H1 (cell line): Measurements from ENCODE around the gene LIMK2. TPM values are rescaled to one million over a fixed set of nuclear protein-coding genes. Genes with fewer than 3 reads are reported as not detected.

Source experiments
- CTCF ChIA-PET: fragments of 300-600 bp; sonication (Branson Sonifier 250); formaldehyde crosslinking; loops from one replicate; lab custom pipeline; 2021; ENCODE audit not compliant: partially characterized antibody; lab: Charles Lee
- POLR2A ChIA-PET: fragments of 300-600 bp; sonication (Branson Sonifier 250); formaldehyde crosslinking; loops from one replicate; lab custom pipeline; 2021; ENCODE audit warnings: inconsistent platforms; ENCODE audit not compliant: partially characterized antibody; lab: Charles Lee
- DNase-seq, 2 experiments: peaks; one replicate each; pipeline versions ENCODE4 v3.0.0 to v3.0.0-alpha.2; 2010 to 2022; ENCODE audit warnings: low spot score in 2 of 2, low read depth in 1 of 2, mixed read lengths in 1 of 2
- FAIRE-seq: peaks from 2 replicates; lab custom pipeline; 2011; peaks lifted over from hg19 to GRCh38; lab: Jason Lieb, UNC
- H2AFZ ChIP-seq: 2 replicates; pipeline ENCODE4 v1.8.1; 2012; ENCODE audit warnings: low read length, inconsistent platforms
- H2AK5ac ChIP-seq: 2 replicates; pipeline ENCODE4 v1.6.1; 2013; ENCODE audit warnings: low read depth, low read length
- H2BK120ac ChIP-seq: replicated peaks from 2 replicates; pipeline ENCODE3; 2013; ENCODE audit warnings: low read depth, low read length, inconsistent platforms
- H2BK12ac ChIP-seq: 2 replicates; pipeline ENCODE4 v1.6.1; 2013; ENCODE audit warnings: low read depth, low read length
- H2BK15ac ChIP-seq: 2 replicates; pipeline ENCODE4 v1.6.1; 2013; ENCODE audit warnings: low read length
- H2BK20ac ChIP-seq: 2 replicates; pipeline ENCODE4 v1.6.1; 2013; ENCODE audit warnings: low read length
- H2BK5ac ChIP-seq: 2 replicates; pipeline ENCODE4 v1.6.1; 2013; ENCODE audit warnings: low read depth, low read length
- H3K14ac ChIP-seq: 2 replicates; pipeline ENCODE4 v1.6.1; 2013; ENCODE audit warnings: inconsistent platforms; ENCODE audit not compliant: insufficient read length
- H3K18ac ChIP-seq: 2 replicates; pipeline ENCODE4 v1.6.1; 2013; ENCODE audit warnings: low read length; ENCODE audit errors: extremely low read depth
- H3K23ac ChIP-seq: 2 replicates; pipeline ENCODE4 v1.6.1; 2013; ENCODE audit warnings: inconsistent platforms; ENCODE audit not compliant: insufficient read length
- H3K23me2 ChIP-seq: 2 replicates; pipeline ENCODE4 v1.6.1; 2013; ENCODE audit warnings: low read depth, low read length
- H3K27ac ChIP-seq: 2 replicates; pipeline ENCODE4 v1.6.1; 2011; ENCODE audit warnings: low read depth, low read length, inconsistent platforms
- H3K27me3 ChIP-seq, 4 experiments: replicated peaks in 1 of 4; 1 replicate in 1 of 4; 2 replicates in 3 of 4; pipeline versions ENCODE4 v1.6.1 to v1.8.1; 2011 to 2013; ENCODE audit warnings: low read length in 3 of 4, mild to moderate bottlenecking in 3 of 4, inconsistent platforms in 2 of 4, mixed read lengths in 2 of 4, moderate library complexity in 1 of 4; ENCODE audit not compliant: control insufficient read depth in 3 of 4, insufficient read depth in 3 of 4; ENCODE audit errors: extremely low read depth in 1 of 4
- H3K36me3 ChIP-seq, 4 experiments: 2 replicates each; pipeline versions ENCODE4 v1.6.1 to v1.8.1; 2011 to 2013; ENCODE audit warnings: mild to moderate bottlenecking in 4 of 4, low read length in 3 of 4, moderate library complexity in 2 of 4, control low read depth in 1 of 4, inconsistent platforms in 1 of 4; ENCODE audit not compliant: insufficient read depth in 4 of 4, control insufficient read depth in 2 of 4
- H3K4ac ChIP-seq: replicated peaks from 2 replicates; pipeline ENCODE3; 2013; ENCODE audit warnings: low read length, low read depth, mixed read lengths, inconsistent platforms; ENCODE audit not compliant: insufficient read length
- H3K4me1 ChIP-seq, 4 experiments: replicated peaks in 1 of 4; 1 replicate in 1 of 4; 2 replicates in 3 of 4; pipeline versions ENCODE4 v1.6.1 to v1.8.1; 2011 to 2013; ENCODE audit warnings: low read length in 3 of 4, inconsistent platforms in 2 of 4, mixed read lengths in 1 of 4; ENCODE audit not compliant: insufficient read depth in 4 of 4, control insufficient read depth in 3 of 4
- H3K4me2 ChIP-seq, 2 experiments: 2 replicates each; pipeline versions ENCODE4 v1.6.1 to v1.8.1; 2011 to 2013; ENCODE audit warnings: low read depth in 2 of 2, low read length in 2 of 2, control low read depth in 1 of 2, inconsistent platforms in 1 of 2, mild to moderate bottlenecking in 1 of 2; ENCODE audit not compliant: insufficient read depth in 1 of 2
- H3K4me3 ChIP-seq, 4 experiments: fragments of 200-600, 300-600 bp in 1 of 4; sonication (generic), shearing (Covaris generic), sonication (Bioruptor Twin) in 1 of 4; 2 replicates each; pipeline versions ENCODE4 v1.5.1 to v1.8.1; 2011 to 2016; ENCODE audit warnings: low read length in 4 of 4, low read depth in 3 of 4, control low read depth in 2 of 4, inconsistent platforms in 2 of 4, mild to moderate bottlenecking in 2 of 4, mixed read lengths in 1 of 4, moderate library complexity in 1 of 4; ENCODE audit not compliant: insufficient read depth in 2 of 4; ENCODE audit errors: extremely low read depth in 1 of 4
- H3K56ac ChIP-seq: replicated peaks from 2 replicates; pipeline ENCODE3; 2013; ENCODE audit warnings: low read depth, mild to moderate bottlenecking, mixed read lengths, low read length, inconsistent platforms; ENCODE audit not compliant: insufficient read length
- H3K79me1 ChIP-seq: 2 replicates; pipeline ENCODE4 v1.6.1; 2013; ENCODE audit warnings: low read depth, low read length, control low read depth
- H3K79me2 ChIP-seq, 2 experiments: 2 replicates each; pipeline versions ENCODE4 v1.6.1 to v1.8.1; 2012 to 2013; ENCODE audit warnings: low read length in 2 of 2, mild to moderate bottlenecking in 2 of 2, inconsistent platforms in 1 of 2; ENCODE audit not compliant: insufficient read depth in 2 of 2, control insufficient read depth in 1 of 2
- H3K9ac ChIP-seq, 4 experiments: replicated peaks in 1 of 4; 1 replicate in 1 of 4; 2 replicates in 3 of 4; pipeline versions ENCODE4 v1.6.1 to v1.8.1; 2011 to 2013; ENCODE audit warnings: low read depth in 3 of 4, low read length in 3 of 4, control low read depth in 2 of 4, mild to moderate bottlenecking in 2 of 4, moderate library complexity in 2 of 4, inconsistent platforms in 1 of 4; ENCODE audit errors: extremely low read depth in 1 of 4
- H3K9me3 ChIP-seq, 2 experiments: 2 replicates each; pipeline versions ENCODE4 v1.6.1 to v1.8.1; 2012 to 2013; ENCODE audit warnings: mild to moderate bottlenecking in 2 of 2, moderate library complexity in 2 of 2, control low read depth in 1 of 2, inconsistent platforms in 1 of 2, low read depth in 1 of 2, low read length in 1 of 2, mixed read lengths in 1 of 2; ENCODE audit not compliant: insufficient read depth in 2 of 2
- H4K20me1 ChIP-seq, 2 experiments: replicated peaks in 1 of 2; 2 replicates each; pipeline versions ENCODE3 to v1.8.1; 2011 to 2013; ENCODE audit warnings: inconsistent platforms in 2 of 2, low read length in 2 of 2, mild to moderate bottlenecking in 1 of 2; ENCODE audit not compliant: insufficient read depth in 2 of 2, control insufficient read depth in 1 of 2
- H4K5ac ChIP-seq: 2 replicates; pipeline ENCODE4 v1.6.1; 2013; ENCODE audit warnings: low read length, low read depth, mixed read lengths, inconsistent platforms; ENCODE audit not compliant: insufficient read length
- H4K8ac ChIP-seq: 2 replicates; pipeline ENCODE4 v1.8.0; 2013; ENCODE audit warnings: mild to moderate bottlenecking, moderate library complexity, low read length, inconsistent platforms; ENCODE audit not compliant: insufficient read depth; ENCODE audit errors: extremely low read depth
- H4K91ac ChIP-seq: replicated peaks from 2 replicates; pipeline ENCODE3; 2013; ENCODE audit warnings: low read length, mixed read lengths, inconsistent platforms; ENCODE audit not compliant: insufficient read length
- SIX5 ChIP-seq: IDR thresholded peaks from 2 replicates; pipeline ENCODE4 v1.6.1; 2011; ENCODE audit warnings: mild to moderate bottlenecking, low read depth, low read length
- WGBS, 2 experiments: shearing (Covaris generic) in 1 of 2; methylation state at CpG; one replicate each; pipeline versions ENCODE4 v1.1.6 to v1.1.7; 2013 to 2015; ENCODE audit warnings: low lambda C conversion rate in 2 of 2, mixed read lengths in 2 of 2, inconsistent platforms in 1 of 2, low coverage in 1 of 2, missing lambda C conversion rate in 1 of 2; ENCODE audit not compliant: insufficient replicate concordance in 2 of 2, insufficient coverage in 1 of 2, insufficient read length in 1 of 2; ENCODE audit errors: extremely low coverage in 1 of 2, missing lambda C conversion rate in 1 of 2; 5-methylcytosine and 5-hydroxymethylcytosine counted together
- polyA plus RNA-seq, 7 experiments: library from polyadenylated mRNA; depleted of rRNA in 3 of 7; stranded (reverse) in 5 of 7; unstranded in 2 of 7; fragments of >200 nt in 5 of 7; fragments of 200-250 nt in 2 of 7; gene quantifications; 1 replicate in 5 of 7; 2 replicates in 1 of 7; 4 replicates in 1 of 7; pipeline versions ENCODE4 v1.2.1 to v1.2.3, GENCODE V29; 2011 to 2013; ENCODE audit warnings: missing spikeins in 2 of 7, mixed read lengths in 2 of 7
- total RNA-seq: library from RNA; stranded (reverse); fragmentation: NEBNext Ultra II Directional; extraction: Animal tissue kit (Norgen Biotek cat#: 25700); gene quantifications from 2 replicates; pipeline ENCODE4 v1.2.1, GENCODE V29; 2021

LIMK2 gene
- total and polyA plus RNA-seq, 2 of the 8 experiments (the other 6 are each of a cell fraction or from before 2014, with no cell fraction given): 13.2 to 37.6 TPM

DNA sequence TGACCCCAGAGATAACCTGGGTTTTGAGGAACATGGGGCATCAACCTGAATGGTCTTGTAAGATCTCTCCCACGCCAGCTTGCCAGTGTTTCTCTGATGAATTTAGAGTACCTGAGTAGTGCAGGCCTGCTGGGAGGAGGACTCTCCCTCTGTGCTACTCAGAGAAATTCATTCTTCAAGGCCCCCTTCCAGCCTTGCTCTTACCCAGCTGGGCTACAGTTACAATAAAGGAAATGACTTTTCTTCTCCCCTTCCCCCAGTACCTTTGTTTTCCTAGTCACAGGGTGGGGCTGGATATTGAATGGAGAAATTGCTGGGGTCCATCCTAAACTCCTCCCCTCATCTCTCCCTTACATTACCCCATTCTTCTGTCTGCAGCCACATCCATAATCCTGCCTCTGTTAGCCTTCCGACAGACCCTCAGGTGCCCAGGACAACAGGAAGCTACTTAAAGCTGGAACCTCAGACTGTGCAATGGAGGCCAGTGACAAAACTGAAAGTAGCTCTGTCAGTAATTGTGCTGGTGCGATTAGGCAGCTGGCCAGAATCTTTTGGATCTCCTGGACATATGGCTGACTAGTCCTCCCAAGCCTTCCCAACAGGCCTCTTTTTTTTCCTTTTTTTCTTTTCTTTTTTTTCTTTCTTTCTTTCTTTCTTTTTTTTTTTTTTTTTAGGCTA is 17.4 kb downstream of the LIMK2 start:
- Histone ChIP-seq H3K4ac (no peak overlapping the region), H3K4me2 (no peak overlapping the region), H2AK5ac (no peak overlapping the region), H4K20me1 (peaks cover 0 to 8% of the 10 kb centered on the region in 2 experiments), H2BK120ac (no peak overlapping the region), H3K27ac (no peak overlapping the region), H3K79me1 (peaks cover 3% of the 10 kb centered on the region; the same call in 1 of the 2 replicates), H2BK15ac (no peak overlapping the region), H3K23ac (no peak overlapping the region), H3K36me3 (peaks cover 0 to 12% (median 4%) of the 10 kb centered on the region in 4 experiments; a peak in 5 of 8 replicates), H3K27me3 (no peaks in the 10 kb centered on the region), H3K14ac (no peak overlapping the region), H3K79me2 (peaks cover 0 to 8% of the 10 kb centered on the region in 2 experiments; a peak in 3 of 4 replicates), H3K4me3 (no peak overlapping the region), H4K5ac (no peak overlapping the region), H3K23me2 (no peaks in the 10 kb centered on the region), H2AFZ (no peak overlapping the region), H2BK5ac (no peak overlapping the region), H3K4me1 (peaks cover 0 to 5% (median 2%) of the 10 kb centered on the region in 4 experiments; a peak in 3 of 7 replicates), H2BK12ac (no peak overlapping the region), H3K9me3 (no peaks in the 10 kb centered on the region), H3K9ac (no peak overlapping the region), H4K91ac (no peak overlapping the region), H4K8ac (no peak overlapping the region), H3K18ac (no peak overlapping the region), H3K56ac (no peak overlapping the region), H2BK20ac (no peak overlapping the region)
- FAIRE-seq: no peak
- no peak for DNase-seq
- CTCF ChIA-PET: interaction anchor here (0.6 to 7.9 kb wide), 9 partner anchors 11 to 146 kb away, joined by 3 to 77 read pairs (median 14); partner anchors contain the start of gene LIMK2
- 82% methylated on average over 3 of the region's 3 CpGs; no CpG with 5 or more reads in 1 of the 2 experiments for WGBS, 2 experiments
- POLR2A ChIA-PET: interaction anchor here (0.8 to 1.8 kb wide), 5 partner anchors 10 to 41 kb away, joined by 3 to 9 read pairs (median 4); partner anchors contain the start of gene LIMK2
- no peak for TF ChIP-seq SIX5
